NCI-H2227 (cell line): Measurements from ENCODE around the gene PCF11.
A peak's percentile ranks its signal among the peaks of the same experiment; 100 is the strongest.

ENCODE experiments used
- DNase-seq: peaks from one replicate; lab custom pipeline; 2025; ENCODE audit not compliant: unreplicated experiment; lab: John Stamatoyannopoulos, UW

Gene PCF11

GRCh38 chr11:83151274-83151977, 5.5 kb upstream of the PCF11 start:
- DNase-seq, result no peak

- DNase-seq, result no peak
These were observed 4.7 kb upstream of the PCF11 start for GRCh38 chr11:83152264-83152663.

GRCh38 chr11:83153764-83154163, 3.2 kb upstream of the PCF11 start:
- DNase-seq, result no peak

- DNase-seq, result peak; percentile 98
These were observed 561 bp upstream of the PCF11 start for GRCh38 chr11:83156144-83156995.

GRCh38 chr11:83157594-83158356, 844 bp downstream of the PCF11 start:
- peak; percentile 44 for DNase-seq

GRCh38 chr11:83158357-83158786, 1.4 kb downstream of the PCF11 start:
- DNase-seq, result no peak

- no peak for DNase-seq
These were observed 2.3 kb downstream of the PCF11 start for GRCh38 chr11:83158965-83159901.

GRCh38 chr11:83159902-83160865, 3.3 kb downstream of the PCF11 start:
- DNase-seq, result no peak

GRCh38 chr11:83161610-83162199, 4.8 kb downstream of the PCF11 start:
- DNase-seq, result no peak

- DNase-seq, result no peak
These were observed 5.4 kb downstream of the PCF11 start for GRCh38 chr11:83162377-83162776.

- no peak for DNase-seq
These were observed 9.4 kb downstream of the PCF11 start for GRCh38 chr11:83166193-83166866.

GRCh38 chr11:83168756-83169155, 11.8 kb downstream of the PCF11 start:
- DNase-seq, result no peak

GRCh38 chr11:83170865-83171264, 13.9 kb downstream of the PCF11 start:
- no peak for DNase-seq

GRCh38 chr11:83172551-83172950, 15.6 kb downstream of the PCF11 start:
- no peak for DNase-seq

GRCh38 chr11:83174008-83174407, 17.1 kb downstream of the PCF11 start:
- no peak for DNase-seq

- DNase-seq, result no peak
These were observed 18.9 kb downstream of the PCF11 start for GRCh38 chr11:83175815-83176214.

- no peak for DNase-seq
These were observed 24.9 kb downstream of the PCF11 start for GRCh38 chr11:83181815-83182214.

GRCh38 chr11:83185767-83186166, 28.8 kb downstream of the PCF11 start:
- DNase-seq, result no peak
